ENCODE data around the gene SIX6.
"Not testable (repeated sequence)": the region's sequence is repeated elsewhere in the genome, so short reads cannot be mapped to it uniquely, and the experiment has no call there.

SIX6 gene

DNA sequence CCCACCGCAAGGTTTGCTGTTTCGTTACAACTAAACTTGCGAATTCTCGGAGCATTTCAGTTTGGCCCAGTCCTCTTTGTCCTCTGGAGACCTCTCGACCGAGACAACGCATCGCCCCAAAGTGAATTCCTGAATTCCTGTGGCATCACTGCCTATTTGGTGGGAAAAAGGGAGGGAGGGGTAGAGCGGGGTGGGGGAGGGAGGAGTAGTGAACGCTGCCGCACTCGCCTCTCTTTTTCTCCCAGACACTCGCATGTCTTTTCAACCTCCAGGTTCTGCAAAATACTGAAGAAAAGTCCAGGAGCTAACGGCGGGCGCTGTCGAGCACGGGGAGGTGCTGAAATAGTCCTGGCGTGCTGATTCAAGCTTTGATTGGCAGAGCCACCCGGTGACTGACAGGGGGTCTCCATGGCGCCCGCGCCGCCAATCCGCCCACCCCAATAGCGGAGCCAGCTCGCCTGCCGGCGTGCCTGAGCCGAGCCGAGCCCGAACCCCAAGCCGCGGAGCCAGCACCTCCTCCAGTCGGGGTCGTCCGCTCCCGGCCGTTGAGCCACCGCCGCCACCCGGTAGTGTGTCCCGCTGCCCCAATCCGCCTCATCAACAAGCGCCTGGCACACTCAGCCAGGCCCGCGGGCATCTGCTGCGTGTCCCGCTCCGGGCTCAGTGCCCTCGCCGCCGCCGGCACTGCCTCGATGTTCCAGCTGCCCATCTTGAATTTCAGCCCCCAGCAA lies at the start of gene SIX6:
SIX6 (plus strand) TSS at position 440 of the 731 bp plus-strand sequence; CDS start at position 693, 253 bp downstream.
- ChIA-PET CTCF (interaction anchor here (1.6 kb wide), 1 partner anchor 177 kb away, joined by 3 read pairs; no protein-coding TSS in a partner anchor), POLR2A (no interaction called here)
- TF ChIP-seq LEF1 (IDR thresholded peaks at IDR 0.05; ENCODE audit: borderline replicate concordance): no peak
- TF ChIP-seq ARNT (IDR thresholded peaks at IDR 0.05): no peak
- no peak for TF ChIP-seq BHLHE40 (IDR thresholded peaks at IDR 0.05; ENCODE audit: borderline replicate concordance)
- no peak for TF ChIP-seq L3MBTL2 (conservative IDR thresholded peaks at IDR 0.05)
- TF ChIP-seq FOXK2 (IDR thresholded peaks at IDR 0.05): no peak
- TF ChIP-seq TARDBP (IDR thresholded peaks at IDR 0.05): no peak
- TF ChIP-seq CTBP1 (IDR thresholded peaks at IDR 0.05; ENCODE audit: borderline replicate concordance): no peak
- TF ChIP-seq ZNF384 (IDR thresholded peaks at IDR 0.05): no peak
- TF ChIP-seq FOXA1 (IDR thresholded peaks at IDR 0.05): no peak
- no peak for TF ChIP-seq HDGF (IDR thresholded peaks at IDR 0.05; ENCODE audit: borderline replicate concordance)
- TF ChIP-seq, protein P1, sequence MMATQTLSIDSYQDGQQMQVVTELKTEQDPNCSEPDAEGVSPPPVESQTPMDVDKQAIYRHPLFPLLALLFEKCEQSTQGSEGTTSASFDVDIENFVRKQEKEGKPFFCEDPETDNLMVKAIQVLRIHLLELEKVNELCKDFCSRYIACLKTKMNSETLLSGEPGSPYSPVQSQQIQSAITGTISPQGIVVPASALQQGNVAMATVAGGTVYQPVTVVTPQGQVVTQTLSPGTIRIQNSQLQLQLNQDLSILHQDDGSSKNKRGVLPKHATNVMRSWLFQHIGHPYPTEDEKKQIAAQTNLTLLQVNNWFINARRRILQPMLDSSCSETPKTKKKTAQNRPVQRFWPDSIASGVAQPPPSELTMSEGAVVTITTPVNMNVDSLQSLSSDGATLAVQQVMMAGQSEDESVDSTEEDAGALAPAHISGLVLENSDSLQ (IDR thresholded peaks at IDR 0.05): no peak
- no peak for TF ChIP-seq FOXM1 (IDR thresholded peaks at IDR 0.05; ENCODE audit: borderline replicate concordance)
- no peak for TF ChIP-seq SUZ12 (IDR thresholded peaks at IDR 0.05)
- TF ChIP-seq ELF4 (IDR thresholded peaks at IDR 0.05): no peak
- TF ChIP-seq NFRKB (IDR thresholded peaks at IDR 0.05): no peak
- no peak for TF ChIP-seq SP1 (IDR thresholded peaks at IDR 0.05)
- no peak for DNase-seq (ENCODE audit: extremely low spot score)

DNA sequence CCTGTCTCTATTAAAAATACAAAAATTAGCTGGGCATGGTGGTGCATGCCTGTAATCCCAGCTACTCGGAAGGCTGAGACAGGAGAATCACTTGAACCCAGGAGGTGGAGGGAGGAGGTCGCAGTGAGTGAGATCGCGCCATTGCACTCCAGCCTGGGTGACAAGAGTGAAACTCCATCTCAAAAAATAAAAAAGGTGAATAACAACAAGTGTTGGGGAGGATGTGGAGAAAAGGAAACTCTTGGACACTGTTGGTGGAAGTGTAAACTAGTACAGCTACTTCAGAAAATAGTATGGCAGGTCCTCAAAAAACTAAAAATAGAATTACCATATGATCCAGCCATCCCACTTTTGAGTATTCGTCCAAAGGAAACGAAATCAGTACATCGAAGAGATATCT lies 28.7 kb upstream of the SIX6 start:
- POLR2A ChIA-PET; CTCF ChIA-PET; DNase-seq (ENCODE audit: extremely low spot score): not testable (repeated sequence)

DNA sequence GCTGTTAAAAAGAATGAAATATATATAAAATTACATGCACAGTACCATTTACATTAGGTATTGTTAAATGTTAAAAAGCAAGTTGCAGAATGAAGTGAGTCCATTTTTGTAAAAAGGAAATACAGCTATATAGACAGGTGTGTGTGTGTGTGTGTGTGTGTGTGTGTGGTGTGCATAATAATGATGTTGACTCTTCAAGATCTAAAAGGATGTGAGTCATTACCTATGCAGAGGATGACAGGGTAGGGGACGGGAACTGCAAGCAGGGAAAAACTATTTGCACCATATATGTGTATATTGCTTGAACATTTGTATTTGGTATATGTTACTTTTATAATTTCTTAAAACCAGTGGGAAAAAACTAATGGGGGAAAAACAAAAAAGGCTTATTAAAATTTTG lies 26.2 kb upstream of the SIX6 start:
- DNase-seq (ENCODE audit: extremely low spot score): no peak
- POLR2A ChIA-PET: no interaction called here
- CTCF ChIA-PET: no interaction called here
- TF ChIP-seq HDGF (IDR thresholded peaks at IDR 0.05; ENCODE audit: borderline replicate concordance): no peak
- no peak for TF ChIP-seq TARDBP (IDR thresholded peaks at IDR 0.05)
- no peak for TF ChIP-seq CTBP1 (IDR thresholded peaks at IDR 0.05; ENCODE audit: borderline replicate concordance)
- no peak for TF ChIP-seq LEF1 (IDR thresholded peaks at IDR 0.05; ENCODE audit: borderline replicate concordance)
- no peak for TF ChIP-seq L3MBTL2 (conservative IDR thresholded peaks at IDR 0.05)
- TF ChIP-seq SUZ12 (IDR thresholded peaks at IDR 0.05): no peak
- no peak for TF ChIP-seq FOXM1 (IDR thresholded peaks at IDR 0.05; ENCODE audit: borderline replicate concordance)
- TF ChIP-seq ARNT (IDR thresholded peaks at IDR 0.05): no peak
- TF ChIP-seq SP1 (IDR thresholded peaks at IDR 0.05): no peak
- TF ChIP-seq BHLHE40 (IDR thresholded peaks at IDR 0.05; ENCODE audit: borderline replicate concordance): no peak
- no peak for TF ChIP-seq ELF4 (IDR thresholded peaks at IDR 0.05)
- TF ChIP-seq, protein P1 (IDR thresholded peaks at IDR 0.05): no peak
- no peak for TF ChIP-seq ZNF384 (IDR thresholded peaks at IDR 0.05)
- TF ChIP-seq FOXA1 (IDR thresholded peaks at IDR 0.05): no peak
- no peak for TF ChIP-seq FOXK2 (IDR thresholded peaks at IDR 0.05)
- TF ChIP-seq NFRKB (IDR thresholded peaks at IDR 0.05): no peak

DNA sequence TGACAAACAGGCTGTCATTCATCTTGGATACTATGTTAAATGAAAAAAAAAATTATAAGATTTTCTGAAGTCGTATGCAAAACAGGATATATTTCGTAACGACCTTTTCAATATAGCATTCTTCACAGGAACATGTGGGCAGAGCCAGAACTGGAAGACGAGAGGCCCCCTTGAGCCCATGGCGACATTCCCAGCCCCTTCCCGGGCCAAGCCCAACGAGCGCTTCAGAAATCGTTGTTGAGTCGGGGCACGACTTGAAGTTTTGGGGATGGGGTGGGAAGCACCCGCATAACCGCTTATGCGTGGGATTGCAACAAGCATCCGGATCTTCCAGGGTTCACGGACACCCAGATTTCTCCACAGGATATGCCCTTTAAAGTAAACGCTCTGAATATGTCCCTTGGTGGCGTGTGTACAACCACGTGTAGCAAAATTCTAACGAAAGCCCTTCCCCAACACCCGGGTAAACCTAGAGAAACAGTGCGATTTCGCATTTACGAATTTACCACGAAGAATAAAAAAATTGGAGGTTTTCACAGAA lies 23.8 kb upstream of the SIX6 start:
- DNase-seq (ENCODE audit: extremely low spot score): no peak
- POLR2A ChIA-PET: no interaction called here
- no peak for TF ChIP-seq ARNT (IDR thresholded peaks at IDR 0.05)
- CTCF ChIA-PET: interaction anchor here (0.6 kb wide), 1 partner anchor 135 kb away, joined by 3 read pairs; no protein-coding TSS in a partner anchor

DNA sequence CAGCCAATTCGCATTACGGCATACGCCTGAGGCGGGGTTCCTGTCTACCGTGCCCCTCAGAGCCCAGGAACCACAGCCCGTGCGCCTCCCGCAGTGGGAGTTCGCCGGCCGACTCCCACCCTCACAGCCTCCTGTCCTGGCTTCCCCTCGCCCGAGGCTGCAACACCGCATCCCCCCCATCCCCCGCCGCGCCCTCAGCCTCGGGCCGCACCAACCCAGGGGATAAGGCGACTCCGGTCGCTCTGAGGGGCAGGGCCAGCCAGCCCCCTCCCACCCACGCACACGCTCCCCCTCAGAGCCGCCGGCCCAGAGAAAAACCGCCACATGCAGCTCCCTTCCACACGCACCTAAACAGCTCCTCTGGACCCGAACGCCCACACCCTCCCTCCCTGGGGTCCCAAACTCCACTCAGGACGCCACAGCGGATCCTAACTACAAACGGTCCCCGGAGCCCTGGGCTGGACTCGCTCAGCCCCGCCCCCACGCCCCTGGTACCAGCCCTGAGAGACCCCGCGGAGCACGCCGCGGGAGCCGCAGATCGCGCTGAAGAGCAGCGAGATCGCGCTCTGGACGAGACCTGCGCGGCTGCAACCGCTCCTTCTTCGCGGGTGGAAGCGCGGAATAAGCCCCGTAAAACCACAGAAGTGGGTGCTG lies 23.2 kb upstream of the SIX6 start, which contains the start of gene C14orf39:
C14orf39 (minus strand) TSS at position 466 of the 654 bp plus-strand sequence. CDS start 985 bp downstream, outside the sequence.
- DNase-seq (ENCODE audit: extremely low spot score): no peak
- ChIA-PET POLR2A (no interaction called here), CTCF (interaction anchor here (0.6 kb wide), 1 partner anchor 136 kb away, joined by 3 read pairs; no protein-coding TSS in a partner anchor)
- TF ChIP-seq FOXA1 (IDR thresholded peaks at IDR 0.05): no peak
- no peak for TF ChIP-seq NFRKB (IDR thresholded peaks at IDR 0.05)
- no peak for TF ChIP-seq FOXM1 (IDR thresholded peaks at IDR 0.05; ENCODE audit: borderline replicate concordance)

DNA sequence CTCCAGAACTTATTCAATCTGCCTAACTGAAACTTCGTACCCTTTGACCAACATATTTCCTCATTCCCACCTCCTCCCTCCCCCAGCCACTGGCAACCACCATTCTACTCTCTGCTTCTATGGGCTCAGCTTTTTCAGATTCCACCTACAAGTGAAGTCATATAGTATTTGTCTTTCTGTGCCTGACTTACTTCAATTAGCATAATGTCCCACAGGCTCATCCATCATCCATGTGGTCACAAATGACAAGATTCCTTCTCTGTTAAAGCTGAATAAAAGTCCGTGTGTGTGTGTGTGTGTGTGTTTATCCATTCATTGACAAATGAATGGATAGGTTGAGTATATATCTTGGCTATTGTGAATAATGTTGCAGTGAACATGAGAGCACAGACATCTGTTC lies 21.7 kb upstream of the SIX6 start:
- POLR2A ChIA-PET: no interaction called here
- DNase-seq (ENCODE audit: extremely low spot score): no peak
- TF ChIP-seq BHLHE40 (IDR thresholded peaks at IDR 0.05; ENCODE audit: borderline replicate concordance) (no peak), LEF1 (IDR thresholded peaks at IDR 0.05; ENCODE audit: borderline replicate concordance) (no peak), NFRKB (IDR thresholded peaks at IDR 0.05) (no peak), FOXM1 (IDR thresholded peaks at IDR 0.05; ENCODE audit: borderline replicate concordance) (no peak), SP1 (IDR thresholded peaks at IDR 0.05) (no peak), ARNT (IDR thresholded peaks at IDR 0.05) (no peak), FOXA1 (IDR thresholded peaks at IDR 0.05) (no peak), TARDBP (IDR thresholded peaks at IDR 0.05) (no peak), FOXK2 (IDR thresholded peaks at IDR 0.05) (no peak), SUZ12 (IDR thresholded peaks at IDR 0.05) (no peak), CTBP1 (IDR thresholded peaks at IDR 0.05; ENCODE audit: borderline replicate concordance) (no peak), L3MBTL2 (conservative IDR thresholded peaks at IDR 0.05) (no peak), ZNF384 (IDR thresholded peaks at IDR 0.05) (no peak), ELF4 (IDR thresholded peaks at IDR 0.05) (no peak), HDGF (IDR thresholded peaks at IDR 0.05; ENCODE audit: borderline replicate concordance) (no peak)
- TF ChIP-seq, protein P1 (IDR thresholded peaks at IDR 0.05): no peak
- CTCF ChIA-PET: no interaction called here

Measured in HEK293T (cell line).